HepG2 (cell line): ENCODE data around the gene BRCA2. TPM values are rescaled to one million over a fixed set of nuclear protein-coding genes. Genes with fewer than 3 reads are reported as not detected.

Experiments used
- CCDC6 ChIP-seq: sonication (generic); formaldehyde crosslinking; IDR thresholded peaks from 2 replicates; pipeline ENCODE4 v1.8.1; 2022; ENCODE audit warnings: mild to moderate bottlenecking, missing genetic modification reagents, moderate library complexity
- KDM2A ChIP-seq: sonication (generic); formaldehyde crosslinking; IDR thresholded peaks from 2 replicates; pipeline ENCODE4 v1.4.0; 2020; ENCODE audit warnings: low read depth, missing genetic modification reagents, borderline replicate concordance
- PRMT3 ChIP-seq: sonication (generic); formaldehyde crosslinking; IDR thresholded peaks from 2 replicates; pipeline ENCODE4 v1.8.1; 2022; ENCODE audit warnings: low read depth, mild to moderate bottlenecking, moderate library complexity, missing genetic modification reagents, borderline replicate concordance
- RARA ChIP-seq: IDR thresholded peaks from 2 replicates; pipeline ENCODE4 v1.6.1; 2016; ENCODE audit warnings: missing genetic modification reagents, missing compliant biosample characterization
- TBX3 ChIP-seq: fragments of 450-650 bp; IDR thresholded peaks from 2 replicates; pipeline ENCODE4 v1.6.1; 2017; ENCODE audit warnings: antibody characterized with exemption, mild to moderate bottlenecking, inconsistent platforms, borderline replicate concordance
- ZNF205 ChIP-seq: IDR thresholded peaks from 2 replicates; pipeline ENCODE4 v1.6.1; 2018; ENCODE audit warnings: missing biosample characterization, missing genetic modification reagents
- ZNF431 ChIP-seq: sonication (generic); formaldehyde crosslinking; IDR thresholded peaks from 2 replicates; pipeline ENCODE4 v1.9.0; 2022; ENCODE audit warnings: missing genetic modification reagents, low read depth, mild to moderate bottlenecking, borderline replicate concordance
- ZNF550 ChIP-seq: sonication (generic); formaldehyde crosslinking; IDR thresholded peaks from 2 replicates; pipeline ENCODE4 v1.4.0; 2020; ENCODE audit warnings: mild to moderate bottlenecking, missing genetic modification reagents, borderline replicate concordance
- ZNF558 ChIP-seq: sonication (generic); formaldehyde crosslinking; IDR thresholded peaks from 2 replicates; pipeline ENCODE4 v1.9.0; 2022; ENCODE audit warnings: mild to moderate bottlenecking, missing genetic modification reagents, borderline replicate concordance
- ZSCAN31 ChIP-seq: sonication (generic); formaldehyde crosslinking; IDR thresholded peaks from 2 replicates; pipeline ENCODE4 v1.5.0; 2020; ENCODE audit warnings: low read depth, mild to moderate bottlenecking, missing genetic modification reagents
- polyA plus RNA-seq, 8 experiments: library from polyadenylated mRNA; depleted of rRNA in 3 of 8; stranded (reverse) in 7 of 8; unstranded in 1 of 8; fragments of >200 nt; fragmentation: Illumina TruSeq in 4 of 8; extraction: Trizol in 4 of 8; gene quantifications; 2 replicates each; pipeline versions ENCODE4 v1.2.1 to v1.2.3, GENCODE V29; 2011 to 2016; ENCODE audit warnings: low read depth in 4 of 8, missing spikeins in 1 of 8, mixed read lengths in 1 of 8; ENCODE audit not compliant: insufficient read depth in 1 of 8
- total RNA-seq, 5 experiments: library from RNA; depleted of rRNA; stranded (reverse); fragments of >200 nt; fragmentation: Illumina TruSeq; extraction: Trizol; gene quantifications; 2 replicates each; pipeline ENCODE4 v1.2.3, GENCODE V29; 2016; ENCODE audit warnings: low read depth in 1 of 5
- TF ChIP-seq, protein P1 (sequence below): sonication (generic); formaldehyde crosslinking; IDR thresholded peaks from 2 replicates; pipeline ENCODE4 v1.4.0; 2020; ENCODE audit warnings: mild to moderate bottlenecking, missing genetic modification reagents
- TF ChIP-seq, protein P2 (sequence below): sonication (generic); formaldehyde crosslinking; IDR thresholded peaks from 2 replicates; pipeline ENCODE4 v1.5.1; 2020; ENCODE audit warnings: mild to moderate bottlenecking, missing genetic modification reagents, borderline replicate concordance
- TF ChIP-seq, protein P3 (sequence below): sonication (generic); formaldehyde crosslinking; IDR thresholded peaks from one replicate; pipeline ENCODE4 v1.5.1; 2020; ENCODE audit warnings: mild to moderate bottlenecking, missing genetic modification reagents; ENCODE audit errors: not compliant biosample characterization
- TF ChIP-seq, protein P4 (sequence below): sonication (generic); formaldehyde crosslinking; IDR thresholded peaks from 2 replicates; pipeline ENCODE4 v1.4.0; 2020; ENCODE audit warnings: mild to moderate bottlenecking, missing genetic modification reagents

Gene BRCA2
- total and polyA plus RNA-seq, 2 of the 13 experiments (the other 11 are each of a cell fraction or from before 2014, with no cell fraction given), result 3.1 to 24.6 TPM

DNA sequence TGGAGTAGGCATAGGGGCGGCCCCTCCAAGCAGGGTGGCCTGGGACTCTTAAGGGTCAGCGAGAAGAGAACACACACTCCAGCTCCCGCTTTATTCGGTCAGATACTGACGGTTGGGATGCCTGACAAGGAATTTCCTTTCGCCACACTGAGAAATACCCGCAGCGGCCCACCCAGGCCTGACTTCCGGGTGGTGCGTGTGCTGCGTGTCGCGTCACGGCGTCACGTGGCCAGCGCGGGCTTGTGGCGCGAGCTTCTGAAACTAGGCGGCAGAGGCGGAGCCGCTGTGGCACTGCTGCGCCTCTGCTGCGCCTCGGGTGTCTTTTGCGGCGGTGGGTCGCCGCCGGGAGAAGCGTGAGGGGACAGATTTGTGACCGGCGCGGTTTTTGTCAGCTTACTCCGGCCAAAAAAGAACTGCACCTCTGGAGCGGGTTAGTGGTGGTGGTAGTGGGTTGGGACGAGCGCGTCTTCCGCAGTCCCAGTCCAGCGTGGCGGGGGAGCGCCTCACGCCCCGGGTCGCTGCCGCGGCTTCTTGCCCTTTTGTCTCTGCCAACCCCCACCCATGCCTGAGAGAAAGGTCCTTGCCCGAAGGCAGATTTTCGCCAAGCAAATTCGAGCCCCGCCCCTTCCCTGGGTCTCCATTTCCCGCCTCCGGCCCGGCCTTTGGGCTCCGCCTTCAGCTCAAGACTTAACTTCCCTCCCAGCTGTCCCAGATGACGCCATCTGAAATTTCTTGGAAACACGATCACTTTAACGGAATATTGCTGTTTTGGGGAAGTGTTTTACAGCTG lies at the start of gene BRCA2, which contains the start of gene ZAR1L (continued):
- no peak for TF ChIP-seq RARA (CRISPR knock-in tag)
- no peak for TF ChIP-seq TBX3
- no peak for TF ChIP-seq PRMT3 (CRISPR knock-in tag)
- no peak for TF ChIP-seq ZNF431 (CRISPR knock-in tag)
- no peak for TF ChIP-seq ZNF550 (CRISPR knock-in tag)
- peak; percentile 89 for TF ChIP-seq ZSCAN31
- TF ChIP-seq, protein P1, sequence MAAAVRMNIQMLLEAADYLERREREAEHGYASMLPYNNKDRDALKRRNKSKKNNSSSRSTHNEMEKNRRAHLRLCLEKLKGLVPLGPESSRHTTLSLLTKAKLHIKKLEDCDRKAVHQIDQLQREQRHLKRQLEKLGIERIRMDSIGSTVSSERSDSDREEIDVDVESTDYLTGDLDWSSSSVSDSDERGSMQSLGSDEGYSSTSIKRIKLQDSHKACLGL (CRISPR knock-in tag), result peak; percentile 78; the same call in 1 of the 2 replicates
- peak; percentile 63; the same call in 1 of the 2 replicates for TF ChIP-seq CCDC6 (CRISPR knock-in tag)
- peak; percentile 82 for TF ChIP-seq KDM2A
- TF ChIP-seq, protein P2, sequence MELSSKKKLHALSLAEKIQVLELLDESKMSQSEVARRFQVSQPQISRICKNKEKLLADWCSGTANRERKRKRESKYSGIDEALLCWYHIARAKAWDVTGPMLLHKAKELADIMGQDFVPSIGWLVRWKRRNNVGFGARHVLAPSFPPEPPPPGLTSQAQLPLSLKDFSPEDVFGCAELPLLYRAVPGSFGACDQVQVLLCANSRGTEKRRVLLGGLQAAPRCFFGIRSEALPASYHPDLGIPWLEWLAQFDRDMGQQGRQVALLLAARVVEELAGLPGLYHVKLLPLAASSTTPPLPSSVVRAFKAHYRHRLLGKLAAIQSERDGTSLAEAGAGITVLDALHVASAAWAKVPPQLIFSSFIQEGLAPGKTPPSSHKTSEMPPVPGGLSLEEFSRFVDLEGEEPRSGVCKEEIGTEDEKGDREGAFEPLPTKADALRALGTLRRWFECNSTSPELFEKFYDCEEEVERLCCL (CRISPR knock-in tag), result no peak
- TF ChIP-seq, protein P3, sequence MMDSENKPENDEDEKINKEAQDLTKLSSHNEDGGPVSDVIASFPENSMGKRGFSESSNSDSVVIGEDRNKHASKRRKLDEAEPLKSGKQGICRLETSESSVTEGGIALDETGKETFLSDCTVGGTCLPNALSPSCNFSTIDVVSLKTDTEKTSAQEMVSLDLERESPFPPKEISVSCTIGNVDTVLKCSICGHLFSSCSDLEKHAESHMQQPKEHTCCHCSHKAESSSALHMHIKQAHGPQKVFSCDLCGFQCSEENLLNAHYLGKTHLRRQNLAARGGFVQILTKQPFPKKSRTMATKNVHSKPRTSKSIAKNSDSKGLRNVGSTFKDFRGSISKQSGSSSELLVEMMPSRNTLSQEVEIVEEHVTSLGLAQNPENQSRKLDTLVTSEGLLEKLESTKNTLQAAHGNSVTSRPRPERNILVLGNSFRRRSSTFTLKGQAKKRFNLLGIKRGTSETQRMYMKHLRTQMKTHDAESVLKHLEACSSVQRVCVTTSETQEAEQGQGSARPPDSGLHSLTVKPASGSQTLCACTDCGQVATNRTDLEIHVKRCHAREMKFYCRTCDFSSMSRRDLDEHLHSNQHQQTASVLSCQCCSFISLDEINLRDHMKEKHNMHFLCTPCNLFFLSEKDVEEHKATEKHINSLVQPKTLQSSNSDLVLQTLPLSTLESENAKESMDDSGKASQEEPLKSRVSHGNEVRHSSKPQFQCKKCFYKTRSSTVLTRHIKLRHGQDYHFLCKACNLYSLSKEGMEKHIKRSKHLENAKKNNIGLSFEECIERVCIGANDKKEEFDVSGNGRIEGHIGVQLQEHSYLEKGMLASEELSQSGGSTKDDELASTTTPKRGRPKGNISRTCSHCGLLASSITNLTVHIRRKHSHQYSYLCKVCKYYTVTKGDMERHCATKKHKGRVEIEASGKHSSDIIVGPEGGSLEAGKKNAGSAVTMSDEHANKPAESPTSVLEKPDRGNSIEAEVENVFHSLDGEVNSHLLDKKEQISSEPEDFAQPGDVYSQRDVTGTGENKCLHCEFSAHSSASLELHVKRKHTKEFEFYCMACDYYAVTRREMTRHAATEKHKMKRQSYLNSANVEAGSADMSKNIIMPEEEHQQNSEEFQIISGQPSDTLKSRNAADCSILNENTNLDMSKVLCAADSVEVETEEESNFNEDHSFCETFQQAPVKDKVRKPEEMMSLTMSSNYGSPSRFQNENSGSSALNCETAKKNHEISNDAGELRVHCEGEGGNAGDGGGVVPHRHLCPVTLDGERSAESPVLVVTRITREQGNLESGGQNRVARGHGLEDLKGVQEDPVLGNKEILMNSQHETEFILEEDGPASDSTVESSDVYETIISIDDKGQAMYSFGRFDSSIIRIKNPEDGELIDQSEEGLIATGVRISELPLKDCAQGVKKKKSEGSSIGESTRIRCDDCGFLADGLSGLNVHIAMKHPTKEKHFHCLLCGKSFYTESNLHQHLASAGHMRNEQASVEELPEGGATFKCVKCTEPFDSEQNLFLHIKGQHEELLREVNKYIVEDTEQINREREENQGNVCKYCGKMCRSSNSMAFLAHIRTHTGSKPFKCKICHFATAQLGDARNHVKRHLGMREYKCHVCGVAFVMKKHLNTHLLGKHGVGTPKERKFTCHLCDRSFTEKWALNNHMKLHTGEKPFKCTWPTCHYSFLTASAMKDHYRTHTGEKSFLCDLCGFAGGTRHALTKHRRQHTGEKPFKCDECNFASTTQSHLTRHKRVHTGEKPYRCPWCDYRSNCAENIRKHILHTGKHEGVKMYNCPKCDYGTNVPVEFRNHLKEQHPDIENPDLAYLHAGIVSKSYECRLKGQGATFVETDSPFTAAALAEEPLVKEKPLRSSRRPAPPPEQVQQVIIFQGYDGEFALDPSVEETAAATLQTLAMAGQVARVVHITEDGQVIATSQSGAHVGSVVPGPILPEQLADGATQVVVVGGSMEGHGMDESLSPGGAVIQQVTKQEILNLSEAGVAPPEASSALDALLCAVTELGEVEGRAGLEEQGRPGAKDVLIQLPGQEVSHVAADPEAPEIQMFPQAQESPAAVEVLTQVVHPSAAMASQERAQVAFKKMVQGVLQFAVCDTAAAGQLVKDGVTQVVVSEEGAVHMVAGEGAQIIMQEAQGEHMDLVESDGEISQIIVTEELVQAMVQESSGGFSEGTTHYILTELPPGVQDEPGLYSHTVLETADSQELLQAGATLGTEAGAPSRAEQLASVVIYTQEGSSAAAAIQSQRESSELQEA (CRISPR knock-in tag), result no peak
- TF ChIP-seq, protein P4, sequence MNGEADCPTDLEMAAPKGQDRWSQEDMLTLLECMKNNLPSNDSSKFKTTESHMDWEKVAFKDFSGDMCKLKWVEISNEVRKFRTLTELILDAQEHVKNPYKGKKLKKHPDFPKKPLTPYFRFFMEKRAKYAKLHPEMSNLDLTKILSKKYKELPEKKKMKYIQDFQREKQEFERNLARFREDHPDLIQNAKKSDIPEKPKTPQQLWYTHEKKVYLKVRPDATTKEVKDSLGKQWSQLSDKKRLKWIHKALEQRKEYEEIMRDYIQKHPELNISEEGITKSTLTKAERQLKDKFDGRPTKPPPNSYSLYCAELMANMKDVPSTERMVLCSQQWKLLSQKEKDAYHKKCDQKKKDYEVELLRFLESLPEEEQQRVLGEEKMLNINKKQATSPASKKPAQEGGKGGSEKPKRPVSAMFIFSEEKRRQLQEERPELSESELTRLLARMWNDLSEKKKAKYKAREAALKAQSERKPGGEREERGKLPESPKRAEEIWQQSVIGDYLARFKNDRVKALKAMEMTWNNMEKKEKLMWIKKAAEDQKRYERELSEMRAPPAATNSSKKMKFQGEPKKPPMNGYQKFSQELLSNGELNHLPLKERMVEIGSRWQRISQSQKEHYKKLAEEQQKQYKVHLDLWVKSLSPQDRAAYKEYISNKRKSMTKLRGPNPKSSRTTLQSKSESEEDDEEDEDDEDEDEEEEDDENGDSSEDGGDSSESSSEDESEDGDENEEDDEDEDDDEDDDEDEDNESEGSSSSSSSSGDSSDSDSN (CRISPR knock-in tag), result no peak
- 0 out of 2 replicates have a peak, but pooled peaks have one; percentile 51 for TF ChIP-seq ZNF205
- no peak; the same call in 1 of the 2 replicates for TF ChIP-seq ZNF558 (CRISPR knock-in tag)
